K562 (cell line): ENCODE measurements around the gene DARS2.

Source experiments
- ARNT ChIP-seq, 2 experiments: fragments of 450-650 bp; IDR thresholded peaks; 2 replicates each; pipeline ENCODE4 v1.6.1; 2016; ENCODE audit warnings: mild to moderate bottlenecking in 1 of 2
- FOXA1 ChIP-seq: fragments of 450-650 bp; IDR thresholded peaks from 2 replicates; pipeline ENCODE4 v1.6.1; 2016; ENCODE audit warnings: mild to moderate bottlenecking, borderline replicate concordance
- MECOM ChIP-seq: fragments of 250-450 bp; sonication (Bioruptor Pico); IDR thresholded peaks from 2 replicates; pipeline ENCODE4 v1.8.0; 2022; ENCODE audit warnings: inconsistent platforms
- MXI1 ChIP-seq: IDR thresholded peaks from 2 replicates; pipeline ENCODE4 v1.6.1; 2011; ENCODE audit warnings: low read depth, mild to moderate bottlenecking, improper control_type of control experiment, low read length
- NFXL1 ChIP-seq: fragments of 450-650 bp; formaldehyde crosslinking; IDR thresholded peaks from 2 replicates; pipeline ENCODE4 v1.4.0; 2021; ENCODE audit warnings: mild to moderate bottlenecking
- RBBP5 ChIP-seq: fragments of 200-600 bp; sonication (generic); IDR thresholded peaks from 2 replicates; pipeline ENCODE4 v1.6.1; 2012; ENCODE audit warnings: borderline replicate concordance, mild to moderate bottlenecking, low read length, control low read depth, inconsistent platforms; ENCODE audit not compliant: insufficient read depth, poor library complexity, severe bottlenecking
- STAG1 ChIP-seq: sonication (generic); formaldehyde crosslinking; IDR thresholded peaks from 2 replicates; pipeline ENCODE4 v1.5.0; 2020; ENCODE audit warnings: missing genetic modification reagents, borderline replicate concordance
- ZNF263 ChIP-seq: sonication (generic); formaldehyde crosslinking; IDR thresholded peaks from 2 replicates; pipeline ENCODE4 v1.8.0; 2022; ENCODE audit warnings: mild to moderate bottlenecking, missing genetic modification reagents, borderline replicate concordance
- ZNF696 ChIP-seq: fragments of 250-450 bp; sonication (Bioruptor Pico); conservative IDR thresholded peaks from 2 replicates; pipeline ENCODE4 v1.4.0; 2020; ENCODE audit warnings: mild to moderate bottlenecking, moderate library complexity
- TF ChIP-seq, protein P1 (sequence below), 2 experiments: IDR thresholded peaks; 2 replicates each; pipeline ENCODE4 v1.6.1; 2012; ENCODE audit warnings: improper control_type of control experiment in 2 of 2, low read depth in 2 of 2, low read length in 2 of 2, borderline replicate concordance in 1 of 2
- TF ChIP-seq, protein P2 (sequence below), 3 experiments: IDR thresholded peaks in 2 of 3; conservative IDR thresholded peaks in 1 of 3; 2 replicates each; pipeline ENCODE4 v1.5.1; 2011 to 2012; ENCODE audit warnings: low read length in 3 of 3, mild to moderate bottlenecking in 3 of 3, control low read depth in 2 of 3, improper control_type of control experiment in 1 of 3, inconsistent platforms in 1 of 3, low read depth in 1 of 3, mixed read lengths in 1 of 3, moderate library complexity in 1 of 3; ENCODE audit not compliant: insufficient read depth in 2 of 3
- TF ChIP-seq, protein P3 (sequence below): sonication (generic); formaldehyde crosslinking; IDR thresholded peaks from 2 replicates; pipeline ENCODE4 v1.8.1; 2022; ENCODE audit warnings: missing genetic modification reagents
- TF ChIP-seq, protein P4 (sequence below): sonication (generic); formaldehyde crosslinking; IDR thresholded peaks from 2 replicates; pipeline ENCODE4 v1.9.0; 2022; ENCODE audit warnings: mild to moderate bottlenecking, missing genetic modification reagents

DNA sequence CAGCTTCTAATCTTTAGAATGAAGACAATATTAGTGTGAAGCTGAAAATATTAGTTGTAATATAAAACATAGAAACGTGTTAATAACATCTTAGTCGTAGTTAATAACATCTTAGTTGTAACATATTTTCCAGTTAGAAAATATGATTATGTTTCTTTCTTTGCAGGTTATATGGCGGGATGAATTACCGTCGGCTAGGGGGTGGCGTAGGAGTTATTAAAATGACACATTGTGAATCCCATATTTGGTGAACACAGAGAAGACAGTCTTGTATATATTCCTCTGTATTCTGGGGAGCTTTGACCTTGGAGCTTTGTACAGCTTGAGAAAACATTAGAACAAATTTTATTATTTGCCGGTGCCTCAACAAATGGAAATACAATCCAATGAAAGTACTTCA, 39.5 kb upstream of the DARS2 start:
- TF ChIP-seq, protein P1, sequence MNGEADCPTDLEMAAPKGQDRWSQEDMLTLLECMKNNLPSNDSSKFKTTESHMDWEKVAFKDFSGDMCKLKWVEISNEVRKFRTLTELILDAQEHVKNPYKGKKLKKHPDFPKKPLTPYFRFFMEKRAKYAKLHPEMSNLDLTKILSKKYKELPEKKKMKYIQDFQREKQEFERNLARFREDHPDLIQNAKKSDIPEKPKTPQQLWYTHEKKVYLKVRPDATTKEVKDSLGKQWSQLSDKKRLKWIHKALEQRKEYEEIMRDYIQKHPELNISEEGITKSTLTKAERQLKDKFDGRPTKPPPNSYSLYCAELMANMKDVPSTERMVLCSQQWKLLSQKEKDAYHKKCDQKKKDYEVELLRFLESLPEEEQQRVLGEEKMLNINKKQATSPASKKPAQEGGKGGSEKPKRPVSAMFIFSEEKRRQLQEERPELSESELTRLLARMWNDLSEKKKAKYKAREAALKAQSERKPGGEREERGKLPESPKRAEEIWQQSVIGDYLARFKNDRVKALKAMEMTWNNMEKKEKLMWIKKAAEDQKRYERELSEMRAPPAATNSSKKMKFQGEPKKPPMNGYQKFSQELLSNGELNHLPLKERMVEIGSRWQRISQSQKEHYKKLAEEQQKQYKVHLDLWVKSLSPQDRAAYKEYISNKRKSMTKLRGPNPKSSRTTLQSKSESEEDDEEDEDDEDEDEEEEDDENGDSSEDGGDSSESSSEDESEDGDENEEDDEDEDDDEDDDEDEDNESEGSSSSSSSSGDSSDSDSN (IDR thresholded peaks at IDR 0.05; ENCODE audit: borderline replicate concordance in 1 of 2, low read depth in 2 of 2, low read length in 2 of 2) = no peak
- TF ChIP-seq RBBP5 (no peak), FOXA1 (no peak), ARNT (IDR thresholded peaks at IDR 0.05) (no peak), ZNF263 (CRISPR knock-in tag) (no peak), STAG1 (no peak), NFXL1 (no peak), MXI1 (no peak), MECOM (no peak), ZNF696 (CRISPR knock-in tag) (no peak)
- TF ChIP-seq, protein P2, sequence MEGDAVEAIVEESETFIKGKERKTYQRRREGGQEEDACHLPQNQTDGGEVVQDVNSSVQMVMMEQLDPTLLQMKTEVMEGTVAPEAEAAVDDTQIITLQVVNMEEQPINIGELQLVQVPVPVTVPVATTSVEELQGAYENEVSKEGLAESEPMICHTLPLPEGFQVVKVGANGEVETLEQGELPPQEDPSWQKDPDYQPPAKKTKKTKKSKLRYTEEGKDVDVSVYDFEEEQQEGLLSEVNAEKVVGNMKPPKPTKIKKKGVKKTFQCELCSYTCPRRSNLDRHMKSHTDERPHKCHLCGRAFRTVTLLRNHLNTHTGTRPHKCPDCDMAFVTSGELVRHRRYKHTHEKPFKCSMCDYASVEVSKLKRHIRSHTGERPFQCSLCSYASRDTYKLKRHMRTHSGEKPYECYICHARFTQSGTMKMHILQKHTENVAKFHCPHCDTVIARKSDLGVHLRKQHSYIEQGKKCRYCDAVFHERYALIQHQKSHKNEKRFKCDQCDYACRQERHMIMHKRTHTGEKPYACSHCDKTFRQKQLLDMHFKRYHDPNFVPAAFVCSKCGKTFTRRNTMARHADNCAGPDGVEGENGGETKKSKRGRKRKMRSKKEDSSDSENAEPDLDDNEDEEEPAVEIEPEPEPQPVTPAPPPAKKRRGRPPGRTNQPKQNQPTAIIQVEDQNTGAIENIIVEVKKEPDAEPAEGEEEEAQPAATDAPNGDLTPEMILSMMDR (IDR thresholded peaks at IDR 0.05 in 2 of 3, conservative IDR thresholded peaks at IDR 0.05 in 1 of 3; ENCODE audit: insufficient read depth in 2 of 3, low read depth in 1 of 3, low read length in 3 of 3) = no peak
- TF ChIP-seq, protein P3, sequence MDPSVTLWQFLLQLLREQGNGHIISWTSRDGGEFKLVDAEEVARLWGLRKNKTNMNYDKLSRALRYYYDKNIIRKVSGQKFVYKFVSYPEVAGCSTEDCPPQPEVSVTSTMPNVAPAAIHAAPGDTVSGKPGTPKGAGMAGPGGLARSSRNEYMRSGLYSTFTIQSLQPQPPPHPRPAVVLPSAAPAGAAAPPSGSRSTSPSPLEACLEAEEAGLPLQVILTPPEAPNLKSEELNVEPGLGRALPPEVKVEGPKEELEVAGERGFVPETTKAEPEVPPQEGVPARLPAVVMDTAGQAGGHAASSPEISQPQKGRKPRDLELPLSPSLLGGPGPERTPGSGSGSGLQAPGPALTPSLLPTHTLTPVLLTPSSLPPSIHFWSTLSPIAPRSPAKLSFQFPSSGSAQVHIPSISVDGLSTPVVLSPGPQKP (CRISPR knock-in tag) = no peak
- TF ChIP-seq, protein P4, sequence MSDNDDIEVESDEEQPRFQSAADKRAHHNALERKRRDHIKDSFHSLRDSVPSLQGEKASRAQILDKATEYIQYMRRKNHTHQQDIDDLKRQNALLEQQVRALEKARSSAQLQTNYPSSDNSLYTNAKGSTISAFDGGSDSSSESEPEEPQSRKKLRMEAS (CRISPR knock-in tag) = no peak
